Breast epithelium (tissue), 3 donors: Measurements from ENCODE around the gene STARD3.

Experiments
- POLR2AphosphoS5 ChIP-seq, 3 donors: sonication (generic); formaldehyde crosslinking; IDR thresholded peaks; one replicate each; pipeline ENCODE4 v1.6.1; 2017; ENCODE audit warnings: antibody characterized with exemption in 3 of 3
- TF ChIP-seq, protein P1 (sequence below), 3 donors: fragments of 450-650 bp; IDR thresholded peaks; one replicate each; pipeline ENCODE4 v1.5.1; 2016 to 2017; ENCODE audit warnings: antibody characterized with exemption in 3 of 3, mild to moderate bottlenecking in 3 of 3, moderate library complexity in 3 of 3

DNA sequence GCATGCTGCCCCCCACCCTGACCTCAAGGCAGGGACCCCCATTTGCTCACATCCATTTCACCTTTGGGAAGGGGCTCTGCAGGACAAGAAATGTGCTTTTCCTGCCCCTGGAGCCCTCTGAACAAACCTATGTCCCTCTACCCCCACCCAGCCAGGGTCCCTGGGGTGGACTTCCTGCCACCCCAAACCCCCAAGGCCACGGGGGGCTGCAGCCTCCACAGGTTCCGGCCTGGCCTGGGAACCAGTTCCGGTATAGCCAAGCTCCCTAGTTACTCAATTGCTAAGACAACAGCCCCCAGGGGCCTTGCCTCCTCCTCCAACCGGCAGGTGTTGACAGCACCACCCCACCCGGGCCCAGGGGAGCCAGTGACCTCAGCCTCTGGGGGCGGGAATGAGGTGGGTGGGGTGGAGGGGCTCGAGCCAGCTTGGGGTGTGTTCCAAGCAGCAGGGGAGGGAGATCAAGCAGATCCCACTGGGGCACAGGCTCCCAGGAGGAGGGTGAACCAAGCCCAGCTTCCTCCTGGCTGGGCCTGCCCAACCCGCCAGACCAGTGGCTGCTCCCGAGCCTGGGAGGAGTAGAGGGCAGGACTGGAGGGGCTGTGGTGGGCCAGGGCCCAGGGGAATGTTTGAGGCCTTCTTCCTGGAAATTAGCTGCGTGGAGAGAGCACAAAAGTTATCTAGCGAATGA, 37.9 kb downstream of the STARD3 start:
- TF ChIP-seq, protein P1, sequence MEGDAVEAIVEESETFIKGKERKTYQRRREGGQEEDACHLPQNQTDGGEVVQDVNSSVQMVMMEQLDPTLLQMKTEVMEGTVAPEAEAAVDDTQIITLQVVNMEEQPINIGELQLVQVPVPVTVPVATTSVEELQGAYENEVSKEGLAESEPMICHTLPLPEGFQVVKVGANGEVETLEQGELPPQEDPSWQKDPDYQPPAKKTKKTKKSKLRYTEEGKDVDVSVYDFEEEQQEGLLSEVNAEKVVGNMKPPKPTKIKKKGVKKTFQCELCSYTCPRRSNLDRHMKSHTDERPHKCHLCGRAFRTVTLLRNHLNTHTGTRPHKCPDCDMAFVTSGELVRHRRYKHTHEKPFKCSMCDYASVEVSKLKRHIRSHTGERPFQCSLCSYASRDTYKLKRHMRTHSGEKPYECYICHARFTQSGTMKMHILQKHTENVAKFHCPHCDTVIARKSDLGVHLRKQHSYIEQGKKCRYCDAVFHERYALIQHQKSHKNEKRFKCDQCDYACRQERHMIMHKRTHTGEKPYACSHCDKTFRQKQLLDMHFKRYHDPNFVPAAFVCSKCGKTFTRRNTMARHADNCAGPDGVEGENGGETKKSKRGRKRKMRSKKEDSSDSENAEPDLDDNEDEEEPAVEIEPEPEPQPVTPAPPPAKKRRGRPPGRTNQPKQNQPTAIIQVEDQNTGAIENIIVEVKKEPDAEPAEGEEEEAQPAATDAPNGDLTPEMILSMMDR (IDR thresholded peaks at IDR 0.05): no peak
- TF ChIP-seq POLR2AphosphoS5 (IDR thresholded peaks at IDR 0.05): peak in 1 of 3 donors; percentile 27
